ENCODE results near the gene SENP6. TPM values are rescaled to one million over a fixed set of nuclear protein-coding genes. Genes with fewer than 3 reads are reported as not detected.

The SENP6 gene
- total RNA-seq, 2 donors from 2014 or later = 54.6 to 59.8 TPM

DNA sequence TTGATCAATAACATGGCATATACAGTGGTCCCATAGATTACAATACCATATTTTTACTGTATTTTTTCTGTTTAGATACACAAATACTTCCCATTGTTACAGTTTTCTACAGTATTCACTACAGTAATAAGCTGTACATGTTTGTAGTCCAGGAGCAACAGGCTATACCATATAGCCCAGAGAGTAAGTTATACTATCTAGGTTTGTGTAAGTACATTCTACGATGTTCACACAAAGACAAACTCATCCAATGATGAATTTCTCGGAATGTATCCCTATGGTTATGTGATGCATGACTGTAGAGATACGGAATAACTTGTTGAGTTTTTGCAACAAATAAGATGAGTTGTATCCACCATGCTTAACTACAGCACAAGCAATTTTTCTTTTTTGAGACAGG is 143.7 kb downstream of the SENP6 start:
- H3K4me1 ChIP-seq = peaks cover 0 to 7% of the 10 kb centered on the region in 2 donors
- no peak overlapping the region for H3K4me3 ChIP-seq
- no peak overlapping the region for H3K27ac ChIP-seq
- no peaks in the 10 kb centered on the region for H3K27me3 ChIP-seq
- TF ChIP-seq, protein P1, sequence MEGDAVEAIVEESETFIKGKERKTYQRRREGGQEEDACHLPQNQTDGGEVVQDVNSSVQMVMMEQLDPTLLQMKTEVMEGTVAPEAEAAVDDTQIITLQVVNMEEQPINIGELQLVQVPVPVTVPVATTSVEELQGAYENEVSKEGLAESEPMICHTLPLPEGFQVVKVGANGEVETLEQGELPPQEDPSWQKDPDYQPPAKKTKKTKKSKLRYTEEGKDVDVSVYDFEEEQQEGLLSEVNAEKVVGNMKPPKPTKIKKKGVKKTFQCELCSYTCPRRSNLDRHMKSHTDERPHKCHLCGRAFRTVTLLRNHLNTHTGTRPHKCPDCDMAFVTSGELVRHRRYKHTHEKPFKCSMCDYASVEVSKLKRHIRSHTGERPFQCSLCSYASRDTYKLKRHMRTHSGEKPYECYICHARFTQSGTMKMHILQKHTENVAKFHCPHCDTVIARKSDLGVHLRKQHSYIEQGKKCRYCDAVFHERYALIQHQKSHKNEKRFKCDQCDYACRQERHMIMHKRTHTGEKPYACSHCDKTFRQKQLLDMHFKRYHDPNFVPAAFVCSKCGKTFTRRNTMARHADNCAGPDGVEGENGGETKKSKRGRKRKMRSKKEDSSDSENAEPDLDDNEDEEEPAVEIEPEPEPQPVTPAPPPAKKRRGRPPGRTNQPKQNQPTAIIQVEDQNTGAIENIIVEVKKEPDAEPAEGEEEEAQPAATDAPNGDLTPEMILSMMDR (IDR thresholded peaks at IDR 0.05) = no peak
- no peak for DNase-seq (ENCODE audit: low spot score)
- H3K36me3 ChIP-seq = no peaks in the 10 kb centered on the region
- no peaks in the 10 kb centered on the region for H3K9me3 ChIP-seq

DNA sequence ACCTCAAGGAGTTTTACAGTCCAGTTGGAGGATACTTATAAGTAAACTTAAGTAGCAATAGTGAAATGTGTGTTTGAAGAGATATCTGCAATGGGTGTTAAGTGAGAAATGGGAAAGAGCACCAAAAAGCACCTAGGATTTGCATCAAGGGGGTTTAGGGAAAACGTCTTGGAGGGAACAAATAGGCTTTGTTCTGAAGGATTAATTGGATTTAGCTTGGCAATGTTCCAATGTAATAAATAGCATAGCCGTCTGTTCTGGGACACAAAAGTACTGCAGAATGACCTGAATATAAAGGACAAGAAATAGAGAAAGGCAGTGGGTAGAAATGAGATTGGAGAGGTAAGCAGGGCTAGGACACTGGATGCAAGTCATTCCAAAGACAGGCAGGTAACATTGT is 144.5 kb downstream of the SENP6 start:
- Histone ChIP-seq H3K4me1 (peaks cover 0 to 15% of the 10 kb centered on the region in 2 donors), H3K4me3 (no peak overlapping the region), H3K9me3 (no peaks in the 10 kb centered on the region), H3K36me3 (no peaks in the 10 kb centered on the region), H3K27me3 (no peaks in the 10 kb centered on the region), H3K27ac (no peak overlapping the region)
- DNase-seq (ENCODE audit: low spot score) = no peak
- TF ChIP-seq, protein P1 (IDR thresholded peaks at IDR 0.05) = no peak

DNA sequence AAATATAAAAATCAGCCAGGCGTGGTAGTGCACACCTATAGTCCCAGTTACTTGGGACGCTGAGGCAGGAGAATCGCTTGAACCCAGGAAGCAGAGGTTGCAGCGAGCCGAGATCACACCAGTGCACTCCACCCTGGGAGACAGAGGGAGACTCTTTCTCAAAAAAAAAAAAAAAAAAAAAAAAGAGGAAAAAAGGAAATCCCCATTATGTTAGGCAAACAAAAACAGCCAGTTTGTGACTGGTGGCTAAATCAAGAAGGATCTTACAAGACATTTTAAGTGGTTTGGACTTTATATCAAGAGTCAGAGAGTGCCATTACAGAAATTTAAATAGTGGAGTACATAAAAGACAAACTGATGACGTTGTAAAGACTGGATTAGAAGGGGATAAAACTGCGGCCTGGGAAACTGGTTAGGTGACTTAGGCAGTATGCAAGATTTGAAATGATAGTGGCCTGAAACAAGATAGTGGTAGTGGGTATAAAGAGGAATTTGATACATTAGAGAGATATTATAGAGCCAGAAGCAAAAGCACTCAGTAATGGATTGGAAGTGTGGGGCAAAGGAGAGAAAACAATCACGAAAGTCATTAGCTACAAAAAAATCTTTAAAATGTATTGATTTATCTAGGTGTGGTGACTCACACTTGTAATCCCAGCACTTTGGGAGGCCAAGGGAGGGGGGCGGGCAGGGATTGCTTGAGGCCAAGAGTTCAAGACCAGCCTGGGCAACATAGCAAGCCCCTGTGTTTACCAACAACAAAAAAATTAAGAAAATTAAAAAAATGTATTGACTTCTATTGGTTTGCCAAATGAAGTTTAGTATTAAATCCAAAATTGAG is 145.7 kb downstream of the SENP6 start:
- no peak overlapping the region for H3K27ac ChIP-seq
- H3K4me1 ChIP-seq = peaks cover 0 to 18% of the 10 kb centered on the region in 2 donors
- H3K4me3 ChIP-seq = no peak overlapping the region
- H3K9me3 ChIP-seq = no peaks in the 10 kb centered on the region
- H3K36me3 ChIP-seq = no peaks in the 10 kb centered on the region
- TF ChIP-seq, protein P1 (IDR thresholded peaks at IDR 0.05) = no peak
- no peaks in the 10 kb centered on the region for H3K27me3 ChIP-seq
- no peak for DNase-seq (ENCODE audit: low spot score)

DNA sequence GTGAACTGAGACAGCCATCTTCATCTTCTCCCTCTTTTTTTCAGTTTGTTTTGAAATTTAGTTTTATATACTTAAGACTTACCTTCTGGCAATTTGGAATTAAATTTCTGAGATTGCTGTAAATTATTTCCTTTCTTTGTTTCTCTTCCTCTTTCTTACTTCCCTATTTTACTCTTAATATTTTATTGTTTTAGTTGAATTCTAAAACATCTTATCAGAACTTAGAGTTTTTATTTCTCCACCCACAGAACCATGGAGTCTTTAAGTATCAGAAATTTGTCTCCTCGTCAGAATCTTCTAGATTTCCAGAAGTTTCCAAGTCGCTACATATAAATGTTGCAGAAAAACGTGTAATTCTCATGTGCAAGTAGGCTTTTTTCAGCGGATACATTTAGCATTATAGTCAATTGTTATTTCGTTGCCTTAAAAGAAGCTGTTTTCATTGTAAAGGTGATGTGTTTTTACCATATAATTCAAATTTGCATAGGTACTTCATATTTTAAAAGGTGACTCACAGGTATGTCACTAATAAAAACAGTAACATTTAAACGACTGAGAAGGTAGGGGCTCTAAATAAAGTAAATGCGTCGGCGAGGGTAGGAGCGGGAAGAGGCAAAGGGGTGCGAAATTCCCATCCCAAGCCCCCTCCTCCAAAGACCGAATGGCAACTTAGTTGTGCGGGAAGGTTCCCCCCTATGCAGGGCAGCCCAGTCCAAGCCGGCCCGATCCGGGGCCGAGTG is 146.5 kb downstream of the SENP6 start:
- TF ChIP-seq, protein P1 (IDR thresholded peaks at IDR 0.05) = no peak
- peaks cover 0 to 18% of the 10 kb centered on the region in 2 donors for H3K4me1 ChIP-seq
- peak overlapping the region; percentile 84 to 89 for H3K27ac ChIP-seq
- H3K27me3 ChIP-seq = no peaks in the 10 kb centered on the region
- H3K9me3 ChIP-seq = no peaks in the 10 kb centered on the region
- peak overlapping the region; percentile 83 to 90 for H3K4me3 ChIP-seq
- H3K36me3 ChIP-seq = no peaks in the 10 kb centered on the region
- no peak for DNase-seq (ENCODE audit: low spot score)

DNA sequence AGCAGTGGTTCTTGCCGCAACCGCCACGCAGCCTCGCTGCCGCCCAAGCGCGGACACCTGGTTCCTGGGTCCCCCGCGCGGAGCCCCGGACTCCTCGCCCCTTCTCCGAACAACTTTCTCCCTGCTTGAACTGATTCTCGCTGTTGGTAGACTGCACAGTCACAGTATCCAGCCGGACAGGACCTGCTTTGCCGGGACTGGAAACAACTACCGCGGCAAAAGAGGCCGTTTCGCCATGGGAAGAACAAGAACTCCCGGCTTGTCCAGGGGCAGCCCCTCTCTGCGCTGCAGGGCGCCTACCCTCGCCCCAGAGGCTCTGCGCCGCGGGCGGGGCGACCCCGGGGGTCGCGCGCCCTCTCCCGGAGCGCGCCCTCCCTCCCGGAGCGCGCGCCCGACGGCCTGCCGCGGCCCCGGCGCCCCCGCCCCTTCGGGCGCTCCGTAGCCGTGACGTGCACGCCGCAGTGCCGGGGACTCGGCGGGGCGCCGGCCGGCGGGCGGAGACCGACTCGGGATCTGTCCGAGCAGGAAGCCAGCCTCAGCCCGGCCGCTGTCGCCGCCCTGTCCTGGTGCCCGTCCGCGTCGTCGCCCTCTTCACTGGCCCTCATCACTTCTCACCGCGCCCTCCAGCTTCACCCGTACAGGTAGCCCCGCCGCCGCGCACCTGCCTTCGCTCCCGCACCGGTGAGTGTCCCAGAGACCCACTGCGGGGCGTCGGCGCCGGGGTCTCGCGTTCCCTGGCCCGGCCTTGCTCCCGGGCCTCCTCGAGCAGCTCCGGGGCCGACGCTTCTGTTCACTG is 147.3 kb downstream of the SENP6 start, which contains the start of gene MYO6:
TSS of gene MYO6 (plus strand) at position 497 of the 796 bp plus-strand sequence. CDS start 68,309 bp downstream, outside the sequence.
- no peaks in the 10 kb centered on the region for H3K27me3 ChIP-seq
- peak within 1 kb of the TSS; percentile 83 to 90 for H3K4me3 ChIP-seq
- H3K9me3 ChIP-seq = no peaks in the 10 kb centered on the region
- H3K27ac ChIP-seq = peak within 1 kb of the TSS; percentile 84 to 89
- no peaks in the 10 kb centered on the region for H3K36me3 ChIP-seq
- TF ChIP-seq, protein P1 (IDR thresholded peaks at IDR 0.05) = no peak
- peaks cover 0 to 18% of the 10 kb centered on the region in 2 donors for H3K4me1 ChIP-seq
- DNase-seq (ENCODE audit: low spot score) = peak; percentile 64

All from right atrium auricular region (tissue), 2 donors.